Mesenchymal stem cell (in vitro differentiated cells and primary cell): ENCODE measurements around the gene TOX3.

Source experiments
- DNase-seq: peaks from one replicate; pipeline ENCODE4 v3.0.0-alpha.2; 2013
- H2AFZ ChIP-seq: one replicate; pipeline ENCODE4 v1.6.1; 2013; ENCODE audit warnings: low read depth, mild to moderate bottlenecking, control low read depth, inconsistent platforms, low read length, moderate library complexity
- H2AK5ac ChIP-seq: 2 replicates; pipeline ENCODE4 v1.6.1; 2013; ENCODE audit warnings: low read length, moderate library complexity, mild to moderate bottlenecking, inconsistent platforms; ENCODE audit not compliant: severe bottlenecking
- H2BK120ac ChIP-seq: one replicate; pipeline ENCODE4 v1.6.1; 2013; ENCODE audit warnings: low read depth, mild to moderate bottlenecking, inconsistent platforms, low read length, moderate library complexity
- H2BK12ac ChIP-seq, 2 experiments: one replicate each; pipeline ENCODE4 v1.6.1; 2013; ENCODE audit warnings: inconsistent platforms in 2 of 2, low read length in 2 of 2, mild to moderate bottlenecking in 2 of 2, moderate library complexity in 2 of 2, control low read depth in 1 of 2
- H2BK15ac ChIP-seq: one replicate; pipeline ENCODE4 v1.6.1; 2013; ENCODE audit warnings: mild to moderate bottlenecking, low read depth, inconsistent platforms; ENCODE audit not compliant: poor library complexity, severe bottlenecking
- H2BK5ac ChIP-seq: 2 replicates; pipeline ENCODE4 v1.6.1; 2013; ENCODE audit warnings: low read depth, mild to moderate bottlenecking, low read length, control low read depth, inconsistent platforms; ENCODE audit not compliant: poor library complexity, severe bottlenecking
- H3K14ac ChIP-seq, 2 experiments: one replicate each; pipeline ENCODE4 v1.6.1; 2013; ENCODE audit warnings: inconsistent platforms in 2 of 2, low read length in 2 of 2, control low read depth in 1 of 2, mild to moderate bottlenecking in 1 of 2, moderate library complexity in 1 of 2
- H3K18ac ChIP-seq, 2 experiments: one replicate each; pipeline ENCODE4 v1.6.1; 2013; ENCODE audit warnings: inconsistent platforms in 2 of 2, low read length in 2 of 2, control low read depth in 1 of 2, low read depth in 1 of 2, mild to moderate bottlenecking in 1 of 2
- H3K23ac ChIP-seq, 2 experiments: one replicate each; pipeline ENCODE4 v1.6.1; 2013; ENCODE audit warnings: inconsistent platforms in 2 of 2, low read length in 2 of 2, mild to moderate bottlenecking in 2 of 2, moderate library complexity in 2 of 2, control low read depth in 1 of 2
- H3K27ac ChIP-seq: 2 replicates; pipeline ENCODE4 v1.5.1; 2013; ENCODE audit warnings: mild to moderate bottlenecking, moderate library complexity, low read length, control low read depth, inconsistent platforms; ENCODE audit not compliant: poor library complexity, severe bottlenecking
- H3K27me3 ChIP-seq, 2 experiments: 2 replicates each; pipeline versions ENCODE4 v1.6.1 to v1.7.0; 2013; ENCODE audit warnings: low read length in 2 of 2, mild to moderate bottlenecking in 2 of 2, moderate library complexity in 2 of 2, control low read depth in 1 of 2, inconsistent platforms in 1 of 2; ENCODE audit not compliant: control insufficient read depth in 1 of 2, insufficient read depth in 1 of 2
- H3K36me3 ChIP-seq, 2 experiments: 2 replicates each; pipeline versions ENCODE4 v1.6.1 to v1.7.0; 2013; ENCODE audit warnings: low read length in 2 of 2, control low read depth in 1 of 2, inconsistent platforms in 1 of 2, low read depth in 1 of 2, mild to moderate bottlenecking in 1 of 2; ENCODE audit not compliant: insufficient read depth in 2 of 2, control insufficient read depth in 1 of 2
- H3K4ac ChIP-seq, 2 experiments: one replicate each; pipeline ENCODE4 v1.6.1; 2013; ENCODE audit warnings: inconsistent platforms in 2 of 2, low read length in 2 of 2, mild to moderate bottlenecking in 2 of 2, moderate library complexity in 2 of 2, control low read depth in 1 of 2, low read depth in 1 of 2
- H3K4me1 ChIP-seq: 2 replicates; pipeline ENCODE4 v1.6.1; 2013; ENCODE audit warnings: low read depth, low read length, control low read depth; ENCODE audit not compliant: control insufficient read depth, insufficient read depth
- H3K4me2 ChIP-seq: 2 replicates; pipeline ENCODE4 v1.6.1; 2013; ENCODE audit warnings: low read length, mild to moderate bottlenecking, inconsistent platforms; ENCODE audit not compliant: poor library complexity, severe bottlenecking
- H3K4me3 ChIP-seq, 2 experiments: 2 replicates each; pipeline versions ENCODE4 v1.5.1 to v1.7.0; 2013; ENCODE audit warnings: low read length in 2 of 2, mild to moderate bottlenecking in 2 of 2, control low read depth in 1 of 2, low read depth in 1 of 2; ENCODE audit not compliant: insufficient read depth in 1 of 2
- H3K79me1 ChIP-seq: replicated peaks from 2 replicates; pipeline ENCODE4 v1.6.1; 2013; ENCODE audit warnings: mild to moderate bottlenecking, control low read depth, low read length, inconsistent platforms; ENCODE audit not compliant: poor library complexity, severe bottlenecking
- H3K9ac ChIP-seq: 2 replicates; pipeline ENCODE4 v1.7.0; 2013; ENCODE audit warnings: mild to moderate bottlenecking, low read length, moderate library complexity
- H3K9me3 ChIP-seq: 2 replicates; pipeline ENCODE4 v1.7.0; 2013; ENCODE audit warnings: mild to moderate bottlenecking, low read length; ENCODE audit not compliant: control insufficient read depth
- H4K8ac ChIP-seq: one replicate; pipeline ENCODE4 v1.6.1; 2013; ENCODE audit warnings: inconsistent platforms, mild to moderate bottlenecking, low read length, moderate library complexity
- H4K91ac ChIP-seq: one replicate; pipeline ENCODE4 v1.6.1; 2013; ENCODE audit warnings: mild to moderate bottlenecking, low read length, inconsistent platforms
- WGBS: methylation state at CpG from one replicate; pipeline ENCODE4 v1.1.7; 2013; ENCODE audit warnings: mixed read lengths; 5-methylcytosine and 5-hydroxymethylcytosine counted together

Gene TOX3

GRCh38 chr16:52439750-52440149 is 107.2 kb downstream of the TOX3 start:
- no peak for DNase-seq
- WGBS = 92% methylated on average over 2 of the region's 5 CpGs

GRCh38 chr16:52439171-52439701 is 107.7 kb downstream of the TOX3 start:
- no peak overlapping the region for H2AFZ ChIP-seq
- H3K27me3 ChIP-seq = no peaks in the 10 kb centered on the region
- no peak overlapping the region for H3K4ac ChIP-seq
- H3K9me3 ChIP-seq = no peaks in the 10 kb centered on the region
- WGBS = 83% methylated on average over 11 of the region's 11 CpGs
- H2BK5ac ChIP-seq = no peak overlapping the region
- H3K27ac ChIP-seq = no peak overlapping the region
- H2AK5ac ChIP-seq = no peak overlapping the region
- no peak overlapping the region for H3K4me3 ChIP-seq
- no peak for DNase-seq
- no peak overlapping the region for H2BK120ac ChIP-seq
- peaks cover 0 to 4% of the 10 kb centered on the region in 2 experiments for H3K36me3 ChIP-seq
- no peak overlapping the region for H3K18ac ChIP-seq
- H4K91ac ChIP-seq = no peak overlapping the region
- no peak overlapping the region for H2BK12ac ChIP-seq
- no peak overlapping the region for H3K23ac ChIP-seq
- no peak overlapping the region for H2BK15ac ChIP-seq
- H4K8ac ChIP-seq = no peak overlapping the region
- H3K4me1 ChIP-seq = no peaks in the 10 kb centered on the region
- no peak overlapping the region for H3K9ac ChIP-seq
- H3K4me2 ChIP-seq = no peak overlapping the region
- H3K79me1 ChIP-seq = no peaks in the 10 kb centered on the region
- H3K14ac ChIP-seq = no peak overlapping the region

More at GRCh38 chr16:52439750-52440149, 107.2 kb downstream of the TOX3 start:
- Histone ChIP-seq H3K14ac (no peak overlapping the region), H3K9me3 (no peaks in the 10 kb centered on the region), H2BK12ac (no peak overlapping the region), H3K4me2 (no peak overlapping the region), H3K9ac (no peak overlapping the region), H4K8ac (no peak overlapping the region), H3K18ac (no peak overlapping the region), H2AFZ (no peak overlapping the region), H2BK5ac (no peak overlapping the region), H2BK120ac (no peak overlapping the region), H3K4me1 (no peaks in the 10 kb centered on the region), H3K4ac (no peak overlapping the region), H3K79me1 (no peaks in the 10 kb centered on the region), H3K4me3 (no peak overlapping the region), H3K27me3 (no peaks in the 10 kb centered on the region), H2BK15ac (no peak overlapping the region), H3K23ac (no peak overlapping the region), H2AK5ac (no peak overlapping the region), H3K27ac (no peak overlapping the region), H4K91ac (no peak overlapping the region), H3K36me3 (peaks cover 0 to 4% of the 10 kb centered on the region in 2 experiments)

- Histone ChIP-seq H2AK5ac (no peak overlapping the region), H2BK120ac (no peak overlapping the region), H4K8ac (no peak overlapping the region), H3K23ac (no peak overlapping the region), H3K4me1 (no peaks in the 10 kb centered on the region), H2AFZ (no peak overlapping the region), H3K9me3 (no peaks in the 10 kb centered on the region), H2BK12ac (no peak overlapping the region), H3K14ac (no peak overlapping the region), H3K18ac (no peak overlapping the region), H4K91ac (no peak overlapping the region), H3K36me3 (peaks cover 0 to 4% of the 10 kb centered on the region in 2 experiments), H3K4me2 (no peak overlapping the region), H3K27me3 (no peaks in the 10 kb centered on the region), H2BK15ac (no peak overlapping the region), H3K79me1 (no peaks in the 10 kb centered on the region), H3K4me3 (no peak overlapping the region), H3K9ac (no peak overlapping the region), H3K27ac (no peak overlapping the region), H3K4ac (no peak overlapping the region), H2BK5ac (no peak overlapping the region)
- no peak for DNase-seq
- WGBS = 87% methylated on average over 2 of the region's 4 CpGs
These were observed 109.7 kb downstream of the TOX3 start for GRCh38 chr16:52437277-52437670.

GRCh38 chr16:52436339-52437276 is 110.3 kb downstream of the TOX3 start:
- Histone ChIP-seq H2AFZ (no peak overlapping the region), H3K18ac (no peak overlapping the region), H3K4ac (no peak overlapping the region), H3K23ac (no peak overlapping the region), H3K79me1 (no peaks in the 10 kb centered on the region), H2AK5ac (no peak overlapping the region), H3K27ac (no peak overlapping the region), H3K9ac (no peak overlapping the region), H2BK5ac (no peak overlapping the region), H3K27me3 (no peaks in the 10 kb centered on the region), H2BK15ac (no peak overlapping the region), H2BK120ac (no peak overlapping the region), H3K4me2 (no peak overlapping the region), H3K14ac (no peak overlapping the region), H4K8ac (no peak overlapping the region), H4K91ac (no peak overlapping the region), H3K4me1 (no peaks in the 10 kb centered on the region), H3K4me3 (no peak overlapping the region), H3K36me3 (peaks cover 0 to 4% of the 10 kb centered on the region in 2 experiments), H3K9me3 (no peaks in the 10 kb centered on the region), H2BK12ac (no peak overlapping the region)
- WGBS = no CpG with 5 or more reads among the region's 2 CpGs
- no peak for DNase-seq
